HG03095 (cell line): ENCODE data around the gene DNMT3A.
A peak's percentile ranks its signal among the peaks of the same experiment; 100 is the strongest.
"Not testable (repeated sequence)": the region's sequence is repeated elsewhere in the genome, so short reads cannot be mapped to it uniquely, and the experiment has no call there.

ENCODE experiments used
- ATAC-seq: cut with Tn5 transposase; IDR thresholded peaks from one replicate; pipeline ENCODE4 v1.9.1; 2021; ENCODE audit warnings: moderate library complexity; ENCODE audit not compliant: unreplicated experiment

The DNMT3A gene

DNA sequence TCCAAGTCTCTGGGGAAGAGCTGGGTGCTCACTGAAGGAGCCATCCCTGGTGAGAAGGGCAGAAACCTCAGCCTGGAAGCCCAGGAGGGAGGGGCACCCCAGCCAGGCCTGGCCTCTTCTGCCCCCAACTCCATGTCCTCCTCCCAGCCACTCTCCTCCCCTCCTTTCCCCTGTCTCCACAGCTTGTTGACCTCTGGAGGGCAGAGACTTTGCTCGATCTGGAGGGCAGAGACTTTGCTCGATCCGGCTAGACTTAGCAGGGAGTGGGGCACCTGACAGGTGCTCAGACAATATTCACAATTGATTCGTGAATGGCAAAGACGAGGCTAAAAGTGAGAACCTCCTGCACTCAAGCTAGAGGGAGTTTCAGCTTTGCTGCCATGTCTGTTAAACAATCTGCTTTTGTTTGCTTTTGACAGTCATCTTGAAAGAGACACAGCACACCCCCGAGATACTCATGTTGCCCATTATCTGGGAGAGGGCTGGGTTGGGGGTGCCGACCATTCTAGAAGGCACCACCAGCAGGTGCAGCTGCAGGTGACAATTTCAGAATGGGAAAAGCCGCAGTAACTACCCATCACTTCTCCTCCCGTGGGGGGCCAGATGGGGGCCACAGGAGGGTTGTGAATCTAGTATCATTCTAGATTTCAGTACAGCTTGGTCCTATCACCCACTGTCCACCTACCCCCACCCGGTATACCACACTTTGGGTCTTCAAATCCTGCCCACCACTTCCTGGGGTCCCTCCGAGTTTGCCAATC, 54.8 kb downstream of the DNMT3A start:
- ATAC-seq = no peak

GRCh38 chr2:25286025-25286400, 55.7 kb downstream of the DNMT3A start:
- peak; percentile 64 for ATAC-seq

DNA sequence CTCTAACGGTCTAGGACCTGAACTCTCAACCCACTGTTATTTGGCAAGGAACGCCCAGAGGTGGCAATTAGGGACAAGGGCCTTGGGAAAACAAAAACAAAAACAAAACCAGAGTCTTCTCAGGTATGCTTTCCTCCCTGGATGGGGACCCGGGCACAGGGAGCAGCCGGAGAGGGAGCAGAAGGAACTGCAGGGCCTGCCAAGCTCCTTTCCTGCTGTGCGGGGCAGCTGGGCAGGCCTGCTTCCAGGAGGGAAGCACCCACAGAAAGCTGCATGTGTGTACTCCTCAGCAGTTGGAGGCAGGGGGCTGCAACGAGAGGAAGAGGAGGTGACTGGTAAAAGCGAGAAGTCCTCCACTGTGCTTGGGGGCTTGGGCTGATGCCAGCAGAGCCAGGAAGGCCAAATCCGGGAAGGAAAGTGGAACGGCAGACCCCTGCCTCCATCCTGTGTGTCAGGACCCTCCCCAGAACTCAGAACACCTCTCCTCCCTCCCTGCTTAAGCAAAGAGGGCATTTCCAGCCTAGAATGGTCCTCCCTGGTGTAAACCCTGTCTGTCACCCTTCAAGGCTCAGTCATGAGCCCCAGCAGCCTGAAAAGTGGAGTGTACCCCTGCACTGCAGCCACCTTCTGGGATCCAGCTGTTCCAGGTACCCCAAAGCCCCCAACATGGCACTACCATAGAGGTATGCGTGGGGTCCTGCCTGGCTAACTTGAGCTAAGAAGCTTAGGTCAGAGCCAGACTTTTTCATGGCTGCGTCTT, 56.3 kb downstream of the DNMT3A start:
- no peak for ATAC-seq

DNA sequence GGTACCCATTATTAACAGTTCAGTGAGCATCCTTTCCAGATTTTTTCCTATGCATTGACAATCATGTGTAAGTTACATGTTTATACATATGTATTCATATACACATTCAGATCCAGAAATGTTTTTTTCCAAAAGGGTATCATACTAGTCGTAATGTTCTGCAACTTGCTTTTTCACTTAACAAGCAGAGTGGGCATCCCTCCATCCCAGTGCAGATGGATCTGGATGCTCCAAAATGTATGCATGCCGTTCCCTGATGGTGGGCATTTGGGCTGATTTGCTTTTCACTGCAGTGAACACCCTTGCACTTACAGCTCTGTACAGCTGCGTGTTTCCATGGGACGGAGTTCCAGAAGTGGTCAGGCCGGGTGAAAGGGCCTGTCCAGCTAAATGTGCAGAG, 57.0 kb downstream of the DNMT3A start:
- ATAC-seq = no peak

DNA sequence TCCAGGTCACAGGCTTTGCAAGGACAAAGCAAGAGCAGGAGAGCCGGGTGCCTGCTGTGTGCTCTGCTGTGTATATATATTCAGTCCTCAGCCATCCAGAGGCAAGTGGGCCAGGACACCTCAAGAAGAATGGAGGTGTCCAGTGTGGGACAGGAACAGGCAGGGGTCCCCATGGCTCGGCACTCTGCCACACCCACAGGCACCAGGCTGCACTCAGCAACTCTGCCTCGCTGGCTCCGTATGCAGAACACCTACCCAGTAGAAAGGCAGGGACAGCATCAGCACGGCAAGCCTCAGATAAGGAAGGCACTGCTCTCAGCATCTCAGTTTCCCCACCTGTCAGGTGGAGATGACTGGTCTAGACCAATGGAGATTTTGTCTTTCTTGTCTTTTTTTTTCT, 57.8 kb downstream of the DNMT3A start:
- no peak for ATAC-seq

DNA sequence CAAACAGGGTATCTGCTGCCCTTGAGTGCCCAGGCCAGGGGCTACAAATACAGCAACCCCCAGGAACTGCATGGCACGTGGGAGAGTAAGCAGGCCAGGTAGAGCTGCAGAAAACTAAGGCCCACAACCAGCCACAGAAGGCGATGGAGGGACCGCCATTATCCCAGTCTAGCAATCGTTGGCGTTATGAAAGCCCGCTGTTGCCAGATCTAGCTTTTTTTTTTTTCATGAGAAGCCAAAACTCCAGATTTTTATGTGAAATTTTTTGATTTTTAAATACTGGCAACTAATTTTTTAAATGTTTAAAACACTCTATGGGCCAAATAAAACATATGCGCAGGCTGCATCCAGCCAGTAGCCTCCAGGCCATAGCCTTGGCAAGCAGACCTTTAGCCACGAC, 59.8 kb downstream of the DNMT3A start:
- ATAC-seq = no peak

GRCh38 chr2:25281522-25281921, 60.2 kb downstream of the DNMT3A start:
- no peak for ATAC-seq

DNA sequence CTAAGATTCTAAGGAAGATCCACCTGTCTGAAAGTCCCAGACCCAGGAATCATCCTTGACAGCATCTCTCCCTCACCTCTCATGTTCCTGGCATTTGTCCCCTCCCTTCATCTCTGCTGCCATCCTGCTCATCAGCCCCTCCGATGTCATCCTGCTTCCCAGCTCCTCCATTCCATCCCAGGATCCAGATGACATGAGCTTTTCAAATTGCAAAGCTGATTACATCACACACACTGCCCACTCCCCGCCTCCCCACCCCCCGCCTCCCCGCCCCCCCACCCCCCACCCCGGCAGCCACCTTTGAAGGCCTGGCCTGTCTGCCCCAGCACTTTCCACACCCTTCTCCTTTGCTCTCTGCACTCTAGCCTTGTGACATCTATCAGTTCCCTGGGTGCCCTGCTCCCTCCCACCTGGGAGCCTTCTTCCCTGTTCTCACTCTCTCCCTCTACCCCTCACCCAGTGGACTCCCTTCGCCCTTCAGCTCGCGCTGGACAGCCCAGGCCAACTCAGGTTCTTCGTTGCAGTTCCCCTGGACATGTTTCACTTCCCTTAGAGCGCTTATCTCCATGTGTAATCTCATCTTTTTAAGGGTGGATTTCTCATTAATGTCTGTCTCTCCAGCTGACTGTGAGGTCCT, 61.6 kb downstream of the DNMT3A start:
- ATAC-seq = no peak

DNA sequence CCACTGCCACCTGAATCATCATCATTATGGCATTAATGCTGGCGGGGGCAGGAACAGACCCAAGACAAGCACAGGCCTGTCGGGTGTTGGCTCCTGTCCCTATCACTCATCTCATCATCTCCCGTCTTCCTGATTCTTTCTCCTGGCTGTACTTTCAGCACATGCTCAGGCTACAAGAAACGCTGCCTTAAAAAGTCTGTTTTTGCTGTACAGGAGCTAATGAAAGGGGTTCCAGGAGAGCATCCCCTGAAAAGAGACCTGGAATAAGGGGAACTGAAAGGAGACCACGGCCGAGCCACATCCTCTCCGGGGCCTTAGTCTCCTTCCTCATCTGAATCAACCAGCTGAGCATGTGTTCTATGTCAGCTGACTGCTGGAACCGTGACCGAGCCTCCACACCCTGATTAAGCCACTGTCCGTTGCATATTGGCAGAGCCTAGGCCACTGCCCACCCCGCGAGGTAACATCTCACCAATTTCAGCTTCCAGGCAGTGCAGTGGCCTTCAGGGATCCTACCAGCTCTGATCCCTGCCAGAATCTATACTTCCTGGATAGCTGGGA, 62.6 kb downstream of the DNMT3A start:
- peak; percentile 78 for ATAC-seq

DNA sequence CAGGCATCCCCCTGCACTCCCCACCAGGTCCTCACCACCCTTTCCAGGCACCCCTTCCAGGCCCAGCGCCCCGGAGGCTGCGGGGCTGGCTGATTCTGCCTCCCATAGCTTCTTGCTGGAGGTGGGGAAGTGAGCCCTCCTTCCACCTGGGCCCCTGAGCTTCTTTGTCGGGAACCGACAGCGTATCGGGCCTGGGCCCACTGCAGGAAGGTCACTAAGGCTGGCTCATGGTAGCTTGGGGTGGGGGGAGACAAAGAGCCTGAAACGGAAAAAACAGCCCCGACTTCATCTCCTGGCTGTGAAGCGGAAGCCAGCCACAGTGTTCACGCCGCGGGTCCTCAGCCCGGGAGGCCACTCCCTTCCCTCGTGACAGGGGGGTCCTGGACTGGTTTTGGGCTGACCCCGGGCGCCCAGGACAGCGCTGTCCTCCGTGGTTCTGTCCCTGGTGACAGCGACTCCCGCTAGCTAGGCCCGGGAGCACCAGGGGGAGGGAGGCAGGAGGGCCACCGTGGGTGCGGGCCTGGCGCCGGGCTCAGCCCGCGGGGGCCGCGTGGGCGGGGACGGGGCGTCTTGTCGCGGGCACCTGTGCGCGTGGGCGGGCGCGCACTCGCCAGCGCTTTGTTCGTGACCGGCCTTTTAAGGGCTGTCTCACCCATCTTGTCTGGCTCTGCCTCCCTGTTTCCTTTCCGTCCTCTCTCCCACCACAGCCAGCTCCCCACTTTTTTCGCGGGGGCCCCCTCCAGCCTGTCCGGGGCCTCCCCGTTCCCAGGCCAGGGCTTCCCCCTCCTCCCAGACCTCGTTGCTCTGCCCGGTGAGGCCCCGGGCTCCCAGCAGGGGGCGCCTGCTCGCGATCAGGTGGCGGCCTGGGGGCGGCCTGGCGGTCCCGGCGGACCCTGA, 64.9 kb downstream of the DNMT3A start:
- peak; percentile 31 for ATAC-seq

DNA sequence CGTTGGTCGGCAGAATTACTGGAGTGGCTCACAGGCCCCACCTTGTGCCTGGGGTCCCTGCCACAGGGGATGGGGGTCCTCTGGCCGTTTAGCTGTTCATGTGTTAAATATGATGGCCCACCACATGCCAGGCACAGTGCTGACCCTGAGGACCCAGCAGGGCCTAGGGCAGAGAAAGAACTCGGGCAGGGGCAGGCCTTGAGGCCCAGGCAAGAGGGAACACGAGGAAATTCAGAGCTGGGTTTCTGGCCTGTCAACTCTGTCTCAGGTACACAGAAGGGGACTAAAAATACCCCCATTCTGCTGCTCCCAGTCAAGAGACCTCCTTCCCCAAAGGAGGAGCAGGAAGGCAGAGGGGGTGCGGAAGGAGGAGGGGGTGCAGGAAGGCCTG, 66.2 kb downstream of the DNMT3A start:
- ATAC-seq = no peak

DNA sequence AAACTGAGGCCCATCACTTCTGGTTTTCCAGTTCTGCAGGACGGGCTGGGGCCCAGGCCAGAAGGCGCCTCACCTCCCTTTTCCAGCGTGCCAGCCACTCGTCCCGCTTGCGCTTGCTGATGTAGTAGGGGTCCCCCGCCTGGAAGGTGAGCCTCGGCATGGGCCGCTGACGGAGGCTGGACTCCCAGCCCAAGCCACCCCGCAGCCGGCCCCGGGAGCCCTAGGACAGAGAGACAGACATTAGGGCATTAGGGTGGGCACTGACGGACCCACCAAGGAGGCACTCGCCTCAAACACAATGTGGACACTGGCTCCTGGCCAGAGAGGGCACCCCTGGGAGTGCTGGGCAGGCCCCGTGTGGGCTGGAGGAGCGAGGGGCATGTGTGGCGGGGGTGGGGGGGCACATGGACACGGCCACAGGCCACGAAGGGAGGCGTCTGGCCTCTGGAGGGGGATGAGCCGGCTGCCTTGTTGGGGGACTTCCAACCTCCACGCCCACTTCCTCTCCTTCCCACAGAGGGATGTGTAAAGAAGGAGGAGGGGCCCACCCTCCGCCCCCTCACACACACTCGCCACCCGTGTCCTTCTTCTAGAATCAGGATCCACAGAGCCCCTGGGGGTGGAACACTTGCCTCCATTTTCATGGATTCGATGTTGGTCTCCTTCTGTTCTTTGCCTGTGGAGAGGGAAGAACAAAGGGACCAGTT, 66.7 kb downstream of the DNMT3A start:
- no peak for ATAC-seq

DNA sequence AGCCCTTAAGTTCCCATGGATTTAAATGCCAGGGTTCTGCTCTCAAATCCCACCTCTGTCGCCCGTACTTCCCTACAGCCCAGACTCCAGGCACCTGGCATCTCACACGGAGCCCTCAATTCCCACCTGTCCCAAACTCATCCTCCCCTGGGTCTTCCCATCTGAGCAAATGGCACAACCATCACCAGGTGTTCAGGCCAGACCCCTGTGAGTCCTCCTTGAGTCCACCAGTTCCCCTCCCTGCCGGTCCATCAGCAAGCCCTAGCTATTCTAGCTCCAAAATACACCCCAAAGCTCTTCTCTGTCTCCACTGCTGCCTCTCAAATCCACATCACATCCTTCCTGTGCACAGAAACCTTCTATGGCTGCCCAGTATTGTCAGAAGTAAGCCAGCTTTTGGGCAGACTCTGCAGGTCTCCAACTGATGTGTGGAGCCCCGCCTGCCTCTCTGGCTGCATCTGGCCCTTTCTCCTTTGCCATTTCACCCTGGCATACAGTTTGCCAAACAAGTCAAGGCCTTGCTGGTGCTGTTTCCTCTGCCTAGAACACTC, 67.7 kb downstream of the DNMT3A start:
- no peak for ATAC-seq

GRCh38 chr2:25272705-25273104, 69.0 kb downstream of the DNMT3A start:
- not testable (repeated sequence) for ATAC-seq

DNA sequence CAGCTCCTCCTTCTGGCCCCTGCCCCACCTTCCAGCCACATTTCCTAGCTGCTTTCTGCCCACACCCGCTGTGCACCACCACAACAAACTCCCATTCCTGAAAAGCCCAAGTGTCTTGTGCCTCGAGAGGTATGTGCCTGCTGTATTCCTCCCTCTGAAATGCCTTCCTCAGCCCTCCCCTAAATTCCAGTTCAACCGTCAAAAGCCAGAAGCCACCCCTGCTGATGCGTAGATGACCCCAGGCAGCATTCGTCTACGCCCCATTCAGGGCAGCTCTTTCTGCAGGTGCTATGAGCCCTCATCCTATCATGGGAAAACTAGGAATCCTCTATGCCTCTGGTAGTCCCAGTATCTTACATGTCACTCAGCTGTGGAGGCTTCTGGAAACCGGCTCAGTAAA, 71.7 kb downstream of the DNMT3A start:
- no peak for ATAC-seq

- ATAC-seq = no peak
These were observed 72.5 kb downstream of the DNMT3A start for GRCh38 chr2:25269233-25269632.

GRCh38 chr2:25268139-25268538, 73.6 kb downstream of the DNMT3A start:
- no peak for ATAC-seq

GRCh38 chr2:25266399-25266798, 75.3 kb downstream of the DNMT3A start:
- no peak for ATAC-seq

DNA sequence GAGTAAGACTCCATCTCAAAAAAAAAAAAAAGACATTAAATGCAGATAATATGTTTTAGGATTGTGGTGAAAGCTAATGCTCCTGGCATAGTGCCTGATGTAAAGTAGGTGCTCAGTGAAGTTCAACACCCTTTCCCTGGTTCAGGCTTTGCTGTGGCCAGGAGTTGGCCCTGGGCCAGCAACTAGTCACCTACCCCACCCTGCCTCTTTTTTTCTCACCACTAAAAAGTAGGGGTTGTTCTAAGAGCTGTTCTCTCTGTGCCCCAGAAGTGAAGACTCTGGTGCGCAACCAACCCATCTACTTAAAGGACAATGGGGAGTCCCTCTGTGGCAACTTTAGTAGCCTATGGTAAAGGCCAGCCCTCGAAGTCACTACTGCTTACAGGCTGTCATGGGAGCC, 75.9 kb downstream of the DNMT3A start:
- no peak for ATAC-seq

DNA sequence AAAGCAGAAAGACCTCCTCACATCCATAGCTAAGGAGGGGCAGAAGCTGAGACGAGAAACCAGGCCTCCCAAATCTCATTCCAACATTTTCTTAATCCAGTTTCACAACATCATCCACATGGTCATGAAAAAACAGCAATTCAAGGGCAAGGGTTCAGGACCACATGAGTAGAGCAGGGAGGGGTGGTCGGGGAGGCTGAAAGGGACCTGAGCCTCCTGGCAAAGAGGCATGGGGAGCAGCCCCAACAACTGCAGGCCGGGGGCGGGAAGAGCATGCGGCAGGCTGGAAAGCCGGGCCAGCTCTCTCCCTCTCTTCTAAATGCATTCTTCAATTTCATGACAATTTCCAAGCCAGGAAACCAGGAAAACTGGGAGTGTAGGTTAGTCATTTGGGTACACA, 76.7 kb downstream of the DNMT3A start:
- ATAC-seq = no peak
